Thyroid gland (tissue), 4 donors: ENCODE results near the gene OAS2.

ENCODE experiments used
- CTCF ChIP-seq, 6 experiments: fragments of 200-600 bp in 3 of 6; fragments of 450-650 bp in 3 of 6; sonication (generic) in 3 of 6; IDR thresholded peaks; one replicate each; pipeline ENCODE4 v1.5.1; 2016 to 2019; ENCODE audit warnings: antibody characterized with exemption in 6 of 6, mild to moderate bottlenecking in 2 of 6, inconsistent platforms in 1 of 6, moderate library complexity in 1 of 6
- POLR2A ChIP-seq, 2 donors: fragments of 450-650 bp; IDR thresholded peaks; one replicate each; pipeline ENCODE4 v1.6.1; 2017; ENCODE audit warnings: antibody characterized with exemption in 2 of 2, mild to moderate bottlenecking in 2 of 2, moderate library complexity in 1 of 2

GRCh38 chr12:113051759-113052158 is 73.4 kb downstream of the OAS2 start:
- no peak for TF ChIP-seq POLR2A (IDR thresholded peaks at IDR 0.05)
- TF ChIP-seq CTCF (IDR thresholded peaks at IDR 0.05), result no peak
